Activated CD8-positive, alpha-beta memory T cell treated with anti-CD3 and anti-CD28 coated beads for 24 hours (primary cell): ENCODE results near the gene THSD8.

Experiments used
- DNase-seq: peaks from one replicate; pipeline ENCODE4 v3.0.0-alpha.2; 2020

THSD8 gene

DNA sequence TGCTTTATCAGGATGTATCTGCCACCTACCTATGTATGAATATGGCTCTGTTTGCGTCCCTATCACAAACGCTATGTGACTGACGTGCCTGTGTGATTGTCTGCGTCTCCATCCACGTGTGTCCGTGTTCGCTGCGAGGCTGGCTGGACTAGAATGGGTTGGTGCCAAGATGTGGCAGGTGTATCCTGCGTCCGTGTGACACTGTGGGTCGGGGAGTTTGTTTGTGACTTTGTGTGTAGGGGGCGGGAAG, 19.8 kb upstream of the THSD8 start:
- no peak for DNase-seq

DNA sequence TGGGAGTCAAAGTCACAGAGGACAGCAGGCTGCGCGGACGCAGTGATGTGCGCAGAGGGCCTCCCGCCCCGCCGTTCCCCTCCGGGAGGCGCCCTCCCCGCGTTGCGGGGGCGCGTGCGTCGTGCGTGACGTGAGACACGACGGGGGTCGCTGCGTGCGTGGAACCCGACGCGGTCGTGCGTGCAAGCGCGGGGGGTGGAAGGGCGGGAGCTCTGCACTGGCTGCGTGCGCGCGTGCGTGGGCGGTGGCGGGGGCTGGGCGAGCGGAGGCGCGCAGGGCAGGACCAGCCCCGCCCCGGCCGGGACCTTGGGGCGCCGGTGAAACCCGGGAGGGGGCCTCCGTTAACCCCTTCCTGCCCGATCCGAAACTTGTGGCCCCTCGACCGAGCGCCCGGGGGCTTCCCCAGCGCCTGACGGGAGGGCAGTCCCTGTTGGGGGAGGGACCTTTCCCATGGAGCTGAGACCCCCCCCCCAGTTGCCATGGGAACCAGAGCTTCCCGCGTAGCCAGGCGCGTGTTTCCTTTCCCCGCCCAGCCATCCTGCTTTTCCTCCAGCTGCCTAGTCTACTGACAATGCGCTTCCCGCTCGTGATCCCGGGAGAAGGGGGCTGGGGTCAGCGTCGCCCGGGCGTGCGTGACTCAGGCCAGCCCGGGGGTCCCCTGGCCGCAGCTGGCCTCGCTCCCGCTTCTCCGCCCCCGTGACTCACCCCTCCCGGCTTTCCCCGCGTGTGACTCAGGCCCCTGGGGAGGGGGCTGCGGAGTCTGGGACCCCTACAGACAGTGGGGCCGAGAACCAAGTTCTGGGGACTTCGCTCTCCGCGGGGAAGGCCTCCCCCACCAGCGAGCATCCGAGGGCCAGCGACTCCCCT, 19.2 kb upstream of the THSD8 start:
- peak; percentile 96 for DNase-seq

DNA sequence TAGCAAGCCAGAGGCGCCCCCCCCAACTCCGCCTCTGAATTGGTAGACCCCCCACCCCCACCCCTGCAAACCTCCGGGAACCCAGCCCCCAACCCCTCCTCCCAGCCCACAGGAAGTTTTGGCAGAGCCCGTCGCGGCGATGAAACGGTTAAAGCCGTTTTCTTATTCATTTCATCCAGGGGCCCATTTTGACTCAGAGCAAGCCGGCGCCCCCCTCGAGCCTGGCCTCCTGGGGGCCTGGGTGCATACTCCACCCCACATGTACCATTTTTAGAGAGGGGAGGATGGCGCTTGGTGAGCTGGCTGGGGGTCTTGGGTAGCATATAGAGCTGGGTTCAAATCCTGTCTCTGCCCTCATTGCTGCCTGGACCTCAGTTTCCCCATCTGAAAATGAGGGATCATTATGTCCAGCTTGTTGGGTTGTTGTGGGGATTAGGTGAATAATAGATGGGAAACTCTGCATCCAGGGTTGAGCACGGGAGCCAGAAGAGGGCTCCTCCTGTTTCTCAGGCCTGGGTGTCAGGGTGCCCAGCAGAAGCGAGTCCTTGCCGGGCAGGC, 18.5 kb upstream of the THSD8 start:
- peak; percentile 83 for DNase-seq

DNA sequence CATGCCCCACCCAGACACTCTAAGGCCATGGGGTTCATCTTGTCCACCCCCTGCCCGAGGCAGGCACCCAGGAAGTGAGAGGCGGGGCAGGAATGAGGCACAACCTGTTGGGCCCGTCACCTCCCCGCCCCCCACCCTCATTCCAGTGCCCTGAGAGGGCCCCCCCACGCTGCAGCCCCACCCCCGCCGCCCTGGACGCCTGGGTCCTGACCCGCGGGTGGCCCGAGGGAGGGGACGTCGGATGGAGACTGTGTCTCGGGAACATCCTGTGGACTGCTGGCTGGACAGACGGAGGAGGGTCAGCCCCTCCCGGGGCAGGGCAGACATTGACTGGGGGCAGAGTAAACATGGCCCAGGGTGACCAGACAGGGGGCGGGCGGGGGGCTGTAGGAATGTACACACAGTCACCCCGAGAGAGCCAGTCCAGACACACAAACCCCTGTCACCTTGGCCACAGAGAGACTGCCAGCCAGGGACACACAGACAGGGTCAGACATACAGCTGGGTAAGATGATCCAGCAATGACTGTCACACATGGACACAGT, 17.9 kb upstream of the THSD8 start:
- DNase-seq = peak; percentile 62

DNA sequence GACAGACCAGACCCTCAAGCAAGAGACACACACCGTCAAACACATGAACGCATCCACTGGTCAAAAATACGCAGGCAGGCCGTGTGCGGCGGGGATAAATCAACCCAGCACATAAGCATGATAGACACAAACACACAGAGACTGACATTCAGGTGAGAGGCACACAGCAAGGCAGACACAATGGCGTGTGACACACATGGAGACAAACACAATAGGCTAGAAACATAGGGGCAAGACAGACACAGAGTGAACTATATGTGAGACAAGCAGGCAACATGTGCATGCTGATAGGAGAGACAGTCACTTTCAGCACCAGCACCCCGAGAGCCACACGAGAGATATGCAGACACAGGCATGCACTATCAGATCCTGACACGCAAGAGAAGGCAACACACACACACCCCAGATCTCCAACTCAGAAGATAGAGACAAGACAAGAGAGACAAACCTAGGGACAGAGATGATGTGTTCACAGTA, 17.4 kb upstream of the THSD8 start:
- DNase-seq = no peak

DNA sequence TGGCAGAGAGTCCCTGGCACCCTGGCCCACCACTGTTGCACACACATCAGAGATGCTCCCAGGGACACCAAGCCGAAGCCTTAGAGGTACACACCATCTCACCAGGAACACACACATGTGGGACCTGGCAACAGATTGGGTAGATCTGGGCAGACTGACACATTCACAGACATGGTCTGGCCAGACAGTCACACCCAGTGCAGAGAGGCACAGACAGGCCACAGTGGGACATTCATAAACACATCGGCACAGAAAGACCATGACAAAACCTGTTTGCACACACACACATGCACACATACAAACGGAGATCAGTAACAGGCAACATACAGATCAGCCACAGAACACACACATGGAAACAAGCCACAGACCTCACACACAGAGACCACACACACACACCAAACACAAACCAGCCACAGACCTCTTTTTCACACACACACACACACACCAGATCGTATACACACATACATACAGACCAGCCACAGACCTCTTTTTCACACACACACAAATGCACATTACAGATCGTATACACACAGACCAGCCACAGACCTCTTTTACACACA, 16.9 kb upstream of the THSD8 start:
- DNase-seq = peak; percentile 67

DNA sequence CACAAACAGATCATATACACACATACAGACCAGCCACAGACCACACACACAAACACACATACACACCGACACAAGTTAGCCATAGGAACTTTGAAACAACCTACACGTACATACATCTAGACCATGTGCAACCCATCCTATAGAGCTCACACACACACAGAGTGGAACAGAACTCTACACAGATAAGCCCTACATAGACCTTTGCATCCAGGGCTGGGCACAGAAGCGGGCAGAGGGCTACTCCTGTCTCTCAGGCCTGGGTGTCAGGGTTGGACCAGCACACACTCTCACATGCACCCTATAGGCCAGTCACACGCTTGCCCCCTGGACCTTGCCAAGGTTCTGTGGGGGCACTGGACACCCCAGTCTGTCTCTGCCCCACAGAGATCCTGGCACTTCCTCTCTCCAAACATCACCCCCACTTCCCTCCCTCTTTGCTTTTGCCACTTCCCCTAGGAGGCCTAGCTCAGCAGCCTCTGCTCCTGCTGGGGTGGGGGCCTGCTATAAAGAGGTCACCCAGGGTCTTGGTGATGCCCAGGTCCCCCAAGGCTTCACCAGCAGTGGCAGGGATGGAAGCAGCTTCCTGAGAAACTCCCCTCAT, 16.3 kb upstream of the THSD8 start:
- no peak for DNase-seq

DNA sequence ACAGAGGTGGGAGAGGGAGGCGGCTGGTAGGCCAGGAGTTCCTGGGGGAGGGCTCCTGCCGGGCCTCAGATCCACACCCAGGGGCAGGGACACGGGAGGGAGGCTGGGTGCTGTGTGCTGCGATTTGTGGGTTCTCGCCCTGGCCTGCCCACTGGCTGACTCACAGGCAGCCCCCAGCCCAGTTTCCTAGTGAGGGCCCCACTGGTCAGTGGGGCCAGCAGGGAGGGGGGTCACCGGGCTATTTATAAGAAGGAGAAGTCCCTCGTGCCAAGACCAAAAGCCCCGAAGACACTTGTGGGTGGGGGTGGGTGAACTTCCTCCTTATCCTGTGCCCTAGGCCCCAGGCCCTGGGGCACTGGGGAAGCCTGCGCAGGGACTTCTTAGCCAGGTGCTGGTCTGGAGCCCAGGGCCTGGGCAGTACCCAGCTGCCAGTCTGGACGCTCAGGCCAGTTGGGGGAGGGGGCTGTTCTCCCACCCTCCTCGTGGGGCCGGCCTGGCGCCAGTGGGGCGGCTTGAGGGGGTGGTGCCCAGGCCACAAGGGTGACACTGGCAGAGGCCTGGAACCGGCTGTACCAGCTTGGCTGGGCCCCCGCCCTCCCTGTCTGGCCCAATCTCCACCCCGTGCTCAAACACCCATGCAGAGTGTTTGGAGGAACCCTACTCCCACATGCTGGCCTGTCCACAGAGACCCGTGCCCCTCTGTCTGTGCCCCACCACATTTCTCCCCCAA, 15.6 kb upstream of the THSD8 start:
- DNase-seq = peak; percentile 65

DNA sequence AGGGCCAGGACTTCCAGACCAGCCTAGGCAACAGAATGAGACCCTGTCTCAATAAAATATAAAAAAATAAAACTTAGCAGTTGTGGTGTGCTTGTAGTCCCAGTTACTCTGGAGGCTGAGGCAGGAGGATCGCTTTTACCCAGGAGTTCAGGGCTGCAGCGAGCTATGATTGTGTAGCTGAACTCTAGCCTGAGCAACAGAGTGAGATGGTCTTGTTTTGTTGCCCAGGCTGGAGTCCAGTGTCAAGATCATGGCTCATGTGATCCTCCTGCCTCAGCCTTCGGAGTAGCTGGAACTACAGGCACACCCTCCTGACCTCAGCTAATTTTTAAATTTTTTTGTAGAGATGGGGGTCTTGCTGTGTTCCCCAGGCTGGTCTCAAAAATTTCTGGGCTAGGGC, 14.9 kb upstream of the THSD8 start:
- DNase-seq = no peak

DNA sequence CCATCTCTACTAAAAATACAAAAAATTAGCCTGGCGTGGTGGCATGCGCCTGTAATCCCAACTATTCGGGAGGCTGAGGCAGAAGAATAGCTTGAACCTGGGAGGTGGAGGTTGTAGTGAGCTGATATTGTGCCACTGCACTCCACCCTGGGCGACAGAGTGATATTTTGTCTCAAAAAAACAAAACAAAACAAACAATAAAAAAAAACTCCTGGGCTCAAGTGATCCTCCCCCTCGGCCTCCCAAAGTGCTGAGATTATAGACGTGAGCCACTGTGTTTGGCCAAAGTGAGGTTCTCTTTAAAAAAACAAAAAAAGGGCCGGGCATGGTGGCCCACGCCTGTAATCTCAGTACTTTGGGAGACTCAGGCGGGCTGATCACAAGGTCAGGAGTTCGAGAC, 14.4 kb upstream of the THSD8 start:
- no peak for DNase-seq

DNA sequence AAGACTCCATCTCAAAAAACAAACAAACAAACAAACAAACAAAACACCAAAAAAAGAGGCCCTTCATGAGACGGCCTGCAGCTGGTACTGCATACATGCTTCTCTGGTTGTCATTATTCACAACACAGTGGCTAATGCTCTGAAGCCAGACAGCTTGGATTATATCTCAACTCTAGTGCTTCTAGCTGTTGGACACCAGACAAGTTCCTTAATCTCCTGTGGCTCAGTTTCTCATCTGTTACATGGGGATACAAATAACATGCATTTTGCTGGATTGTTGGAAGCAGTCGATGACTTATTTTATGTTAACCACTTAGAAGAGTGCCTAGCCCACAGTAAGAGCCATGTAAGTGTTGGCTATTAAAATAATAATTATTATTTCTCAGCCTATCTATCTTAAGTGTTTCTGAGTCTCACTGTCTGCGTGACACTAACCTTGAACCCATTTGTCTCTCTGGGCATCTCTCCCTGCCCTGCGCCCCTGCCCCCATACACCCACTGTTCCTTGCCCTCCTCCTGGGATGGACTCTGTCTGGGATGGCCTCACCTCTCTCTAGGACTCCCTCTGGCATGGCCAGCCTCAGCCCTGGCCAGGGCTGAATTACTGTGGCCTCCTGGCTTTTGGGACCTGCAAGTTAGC, 13.7 kb upstream of the THSD8 start:
- no peak for DNase-seq

DNA sequence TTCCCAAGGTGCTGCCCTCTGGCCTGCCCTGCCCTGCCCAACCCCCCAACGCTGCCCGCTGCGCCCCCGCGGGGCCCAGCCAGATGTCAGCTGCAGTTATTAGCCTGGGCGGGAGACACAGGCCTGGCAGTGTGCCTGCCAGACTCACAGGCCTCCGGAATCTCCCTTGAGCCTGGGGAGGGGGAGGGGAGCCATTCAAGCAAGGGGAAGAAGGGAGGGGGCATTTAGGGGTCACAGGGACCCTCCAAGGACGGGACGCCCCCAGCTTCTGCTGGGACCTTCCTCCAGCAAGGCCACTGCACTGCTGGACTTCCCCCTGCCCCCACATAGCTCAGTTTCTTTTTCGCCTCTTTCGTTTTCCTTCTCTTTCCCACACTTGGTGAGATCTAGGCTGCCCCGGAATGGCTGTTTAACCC, 13.2 kb upstream of the THSD8 start:
- peak; percentile 73 for DNase-seq

DNA sequence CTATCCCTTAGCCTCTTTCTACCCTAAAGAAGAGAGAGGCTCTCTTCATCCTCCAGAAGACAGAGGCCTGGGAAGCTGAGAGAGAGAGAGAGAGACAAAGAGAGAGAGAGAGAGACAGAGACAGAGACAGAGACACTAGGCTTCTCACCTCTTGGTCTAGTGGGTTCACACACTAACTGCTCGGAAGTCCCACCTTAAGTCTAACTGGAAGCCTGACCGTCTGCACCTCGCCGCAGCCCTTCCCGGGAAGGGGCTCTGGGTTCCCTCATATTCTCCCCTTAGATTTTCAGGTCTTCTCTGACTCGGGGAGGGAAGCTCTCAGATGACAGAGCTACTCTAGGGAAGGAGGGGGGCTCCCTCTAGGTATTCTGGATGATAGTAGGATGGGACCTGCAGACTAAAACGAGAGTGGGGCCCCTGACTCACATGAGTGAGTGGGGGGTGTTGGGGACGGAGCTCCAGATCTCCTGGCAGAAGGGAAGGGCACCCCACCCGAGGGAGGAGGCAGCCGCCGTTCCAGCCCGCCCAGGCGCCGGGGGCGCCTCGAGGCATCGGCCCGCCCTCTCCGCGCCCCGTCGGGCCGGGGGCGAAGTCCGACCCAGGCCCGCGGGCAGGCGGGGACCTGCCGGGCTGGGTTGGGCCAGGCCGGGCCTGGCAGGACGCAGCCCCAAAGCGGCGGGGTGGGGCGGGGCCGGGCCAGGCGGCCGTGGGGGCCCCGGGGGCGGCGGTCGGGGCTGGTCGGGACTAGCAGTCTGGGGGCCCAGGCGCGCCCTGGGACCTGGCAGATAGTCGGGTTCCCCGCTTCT, 12.6 kb upstream of the THSD8 start:
- no peak for DNase-seq

DNA sequence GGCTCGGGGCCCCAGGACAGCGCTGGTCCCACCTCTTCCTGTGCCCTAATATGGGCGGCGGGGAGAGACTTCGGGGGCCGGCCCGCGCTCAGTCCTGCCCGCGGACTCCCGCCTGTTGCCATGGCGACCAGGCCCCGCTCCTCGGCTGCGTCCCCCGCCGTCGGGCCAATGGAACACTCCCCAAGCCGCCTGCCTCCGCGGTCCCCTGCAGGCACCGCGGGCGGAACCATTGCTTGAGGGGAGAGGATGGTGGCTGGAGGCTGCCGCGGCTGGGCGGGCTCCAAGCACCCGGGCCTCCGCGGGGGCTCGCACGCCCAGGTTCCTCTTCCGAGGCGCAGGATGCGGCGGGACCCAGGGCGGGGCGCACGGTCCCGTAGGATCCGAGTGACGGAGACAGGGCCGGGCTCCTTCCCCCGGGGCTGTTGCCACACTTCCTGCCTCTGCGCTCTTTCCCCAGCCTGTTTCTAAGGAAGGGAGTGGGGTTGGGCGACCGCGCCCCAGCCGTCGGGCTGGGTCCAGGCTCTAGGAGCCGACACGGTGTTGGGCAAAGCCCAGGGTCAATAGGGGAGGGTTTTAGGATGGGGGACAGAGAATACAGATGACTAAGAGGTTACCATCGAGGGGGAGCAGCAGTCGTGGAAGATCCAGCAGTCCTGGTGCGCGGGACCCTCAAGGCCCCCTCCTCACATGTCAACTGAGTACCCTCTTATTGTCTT, 11.8 kb upstream of the THSD8 start:
- DNase-seq = peak; percentile 96

DNA sequence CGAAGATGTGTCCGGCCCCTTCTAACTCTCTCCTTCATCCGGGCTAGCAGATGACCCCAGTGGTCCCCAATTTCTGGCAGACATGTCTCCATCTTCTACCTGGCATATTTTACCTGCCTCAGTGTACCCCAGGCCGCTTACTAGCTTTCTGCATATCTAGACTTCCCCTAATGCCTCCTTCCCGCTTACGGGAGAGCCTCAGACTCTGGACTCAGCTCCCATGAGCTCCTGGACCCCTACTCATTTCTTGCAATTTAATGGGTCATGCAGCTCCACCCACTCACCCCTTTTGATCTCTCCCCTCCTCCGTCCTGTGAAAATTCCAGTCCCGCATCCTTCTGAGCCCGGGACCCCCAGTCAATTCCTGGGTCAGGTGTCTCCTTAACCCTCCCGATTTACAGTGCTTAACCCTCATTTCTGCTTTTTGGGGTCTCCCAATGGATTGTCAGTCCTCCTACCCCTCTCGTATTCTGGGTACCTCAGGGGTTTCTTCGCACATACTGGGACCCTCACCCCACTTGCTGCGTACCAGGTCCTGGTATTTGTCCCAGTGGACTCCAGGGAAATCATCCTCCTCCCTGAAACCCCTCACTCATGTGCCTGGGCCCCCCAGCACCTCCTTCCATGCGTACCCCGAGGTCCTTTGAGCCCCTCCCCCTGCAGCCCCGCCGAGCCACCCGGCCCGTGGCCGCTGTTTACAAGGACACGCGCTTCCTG, 11.1 kb upstream of the THSD8 start:
- DNase-seq = peak; percentile 69

DNA sequence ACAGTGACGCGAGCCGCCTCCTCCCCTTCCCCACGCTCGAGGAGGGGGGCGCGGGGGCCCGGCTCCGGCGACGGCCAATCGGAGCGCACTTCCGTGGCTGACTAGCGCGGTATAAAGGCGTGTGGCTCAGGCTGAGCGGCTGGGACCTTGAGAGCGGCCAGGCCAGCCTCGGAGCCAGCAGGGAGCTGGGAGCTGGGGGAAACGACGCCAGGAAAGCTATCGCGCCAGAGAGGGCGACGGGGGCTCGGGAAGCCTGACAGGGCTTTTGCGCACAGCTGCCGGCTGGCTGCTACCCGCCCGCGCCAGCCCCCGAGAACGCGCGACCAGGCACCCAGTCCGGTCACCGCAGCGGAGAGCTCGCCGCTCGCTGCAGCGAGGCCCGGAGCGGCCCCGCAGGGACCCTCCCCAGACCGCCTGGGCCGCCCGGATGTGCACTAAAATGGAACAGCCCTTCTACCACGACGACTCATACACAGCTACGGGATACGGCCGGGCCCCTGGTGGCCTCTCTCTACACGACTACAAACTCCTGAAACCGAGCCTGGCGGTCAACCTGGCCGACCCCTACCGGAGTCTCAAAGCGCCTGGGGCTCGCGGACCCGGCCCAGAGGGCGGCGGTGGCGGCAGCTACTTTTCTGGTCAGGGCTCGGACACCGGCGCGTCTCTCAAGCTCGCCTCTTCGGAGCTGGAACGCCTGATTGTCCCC, 10.4 kb upstream of the THSD8 start, which contains the start of gene JUNB:
TSS of gene JUNB (plus strand) at position 142 of the 706 bp plus-strand sequence. CDS start at position 428, 286 bp downstream.
- peak; percentile 98 for DNase-seq

DNA sequence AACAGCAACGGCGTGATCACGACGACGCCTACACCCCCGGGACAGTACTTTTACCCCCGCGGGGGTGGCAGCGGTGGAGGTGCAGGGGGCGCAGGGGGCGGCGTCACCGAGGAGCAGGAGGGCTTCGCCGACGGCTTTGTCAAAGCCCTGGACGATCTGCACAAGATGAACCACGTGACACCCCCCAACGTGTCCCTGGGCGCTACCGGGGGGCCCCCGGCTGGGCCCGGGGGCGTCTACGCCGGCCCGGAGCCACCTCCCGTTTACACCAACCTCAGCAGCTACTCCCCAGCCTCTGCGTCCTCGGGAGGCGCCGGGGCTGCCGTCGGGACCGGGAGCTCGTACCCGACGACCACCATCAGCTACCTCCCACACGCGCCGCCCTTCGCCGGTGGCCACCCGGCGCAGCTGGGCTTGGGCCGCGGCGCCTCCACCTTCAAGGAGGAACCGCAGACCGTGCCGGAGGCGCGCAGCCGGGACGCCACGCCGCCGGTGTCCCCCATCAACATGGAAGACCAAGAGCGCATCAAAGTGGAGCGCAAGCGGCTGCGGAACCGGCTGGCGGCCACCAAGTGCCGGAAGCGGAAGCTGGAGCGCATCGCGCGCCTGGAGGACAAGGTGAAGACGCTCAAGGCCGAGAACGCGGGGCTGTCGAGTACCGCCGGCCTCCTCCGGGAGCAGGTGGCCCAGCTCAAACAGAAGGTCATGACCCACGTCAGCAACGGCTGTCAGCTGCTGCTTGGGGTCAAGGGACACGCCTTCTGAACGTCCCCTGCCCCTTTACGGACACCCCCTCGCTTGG, 9.6 kb upstream of the THSD8 start:
- peak; percentile 90 for DNase-seq

DNA sequence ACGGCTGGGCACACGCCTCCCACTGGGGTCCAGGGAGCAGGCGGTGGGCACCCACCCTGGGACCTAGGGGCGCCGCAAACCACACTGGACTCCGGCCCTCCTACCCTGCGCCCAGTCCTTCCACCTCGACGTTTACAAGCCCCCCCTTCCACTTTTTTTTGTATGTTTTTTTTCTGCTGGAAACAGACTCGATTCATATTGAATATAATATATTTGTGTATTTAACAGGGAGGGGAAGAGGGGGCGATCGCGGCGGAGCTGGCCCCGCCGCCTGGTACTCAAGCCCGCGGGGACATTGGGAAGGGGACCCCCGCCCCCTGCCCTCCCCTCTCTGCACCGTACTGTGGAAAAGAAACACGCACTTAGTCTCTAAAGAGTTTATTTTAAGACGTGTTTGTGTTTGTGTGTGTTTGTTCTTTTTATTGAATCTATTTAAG, 9.0 kb upstream of the THSD8 start:
- no peak for DNase-seq
